Measurements from ENCODE around the gene DEPDC5.

The DEPDC5 gene

DNA sequence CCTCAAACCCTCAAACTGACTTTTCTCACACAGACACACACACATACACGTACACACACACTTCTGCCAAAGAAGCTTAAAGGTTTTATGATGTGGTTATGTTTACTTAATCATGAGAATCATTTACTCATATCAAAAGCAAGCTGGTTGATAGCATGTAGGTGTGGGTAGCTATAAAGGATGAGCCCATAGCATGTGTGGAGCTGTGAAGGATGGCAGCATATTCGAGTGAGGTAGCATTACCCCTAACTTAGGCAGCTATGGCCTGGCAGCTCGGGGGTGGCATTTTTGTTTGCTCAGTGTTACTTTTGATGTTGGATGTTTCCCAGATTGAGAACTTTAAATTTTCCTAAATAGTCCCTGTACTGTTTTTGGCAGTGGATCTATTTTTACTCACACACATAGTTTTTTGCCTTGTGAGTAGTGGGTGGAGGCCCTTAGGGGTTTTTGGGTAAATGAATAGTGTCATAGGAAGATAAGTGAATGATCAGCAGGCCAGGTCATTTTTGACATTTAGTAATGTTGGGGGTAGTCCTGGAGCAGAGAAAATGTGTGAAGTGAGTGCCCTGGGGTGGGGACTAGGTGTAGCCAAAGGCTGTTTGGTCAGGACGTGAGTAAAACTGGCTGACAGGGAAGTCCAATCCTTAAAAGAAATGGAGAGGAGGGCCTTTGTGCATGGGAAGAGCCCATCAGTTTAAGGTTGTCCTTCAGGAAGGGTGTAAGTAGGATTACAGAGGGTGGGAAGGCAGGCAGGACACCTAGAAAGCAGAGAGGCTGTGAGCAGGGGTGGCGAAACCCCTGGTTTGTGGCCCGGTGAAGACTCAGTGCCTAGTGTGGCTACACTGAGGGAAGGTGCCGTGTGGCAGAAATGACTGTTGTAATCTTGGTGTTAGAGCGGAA is 197.6 kb downstream of the DEPDC5 start:
- no peak for DNase-seq (ENCODE audit: extremely low read depth, low read depth)
- TF ChIP-seq, protein P1, sequence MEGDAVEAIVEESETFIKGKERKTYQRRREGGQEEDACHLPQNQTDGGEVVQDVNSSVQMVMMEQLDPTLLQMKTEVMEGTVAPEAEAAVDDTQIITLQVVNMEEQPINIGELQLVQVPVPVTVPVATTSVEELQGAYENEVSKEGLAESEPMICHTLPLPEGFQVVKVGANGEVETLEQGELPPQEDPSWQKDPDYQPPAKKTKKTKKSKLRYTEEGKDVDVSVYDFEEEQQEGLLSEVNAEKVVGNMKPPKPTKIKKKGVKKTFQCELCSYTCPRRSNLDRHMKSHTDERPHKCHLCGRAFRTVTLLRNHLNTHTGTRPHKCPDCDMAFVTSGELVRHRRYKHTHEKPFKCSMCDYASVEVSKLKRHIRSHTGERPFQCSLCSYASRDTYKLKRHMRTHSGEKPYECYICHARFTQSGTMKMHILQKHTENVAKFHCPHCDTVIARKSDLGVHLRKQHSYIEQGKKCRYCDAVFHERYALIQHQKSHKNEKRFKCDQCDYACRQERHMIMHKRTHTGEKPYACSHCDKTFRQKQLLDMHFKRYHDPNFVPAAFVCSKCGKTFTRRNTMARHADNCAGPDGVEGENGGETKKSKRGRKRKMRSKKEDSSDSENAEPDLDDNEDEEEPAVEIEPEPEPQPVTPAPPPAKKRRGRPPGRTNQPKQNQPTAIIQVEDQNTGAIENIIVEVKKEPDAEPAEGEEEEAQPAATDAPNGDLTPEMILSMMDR (IDR thresholded peaks at IDR 0.05; ENCODE audit: low read depth, low read length) = no peak

DNA sequence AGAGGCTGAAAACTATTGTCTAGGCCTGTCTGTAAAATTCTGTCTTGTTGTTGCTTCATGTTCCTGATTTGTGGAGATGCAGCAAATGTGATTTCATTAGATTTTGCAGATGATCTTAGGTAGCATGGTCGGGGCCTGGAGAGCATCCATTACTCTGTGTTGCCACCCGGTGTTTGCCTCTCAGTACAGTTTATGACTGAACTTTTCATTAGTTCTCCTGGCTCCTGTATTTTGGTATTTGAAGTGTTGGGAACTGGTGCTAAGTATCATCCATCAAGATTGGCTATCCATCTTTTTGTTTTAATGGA is 198.2 kb downstream of the DEPDC5 start:
- no peak for DNase-seq (ENCODE audit: extremely low read depth, low read depth)
- TF ChIP-seq, protein P1 (IDR thresholded peaks at IDR 0.05; ENCODE audit: low read depth, low read length) = no peak; the same call in 1 of the 2 replicates

DNA sequence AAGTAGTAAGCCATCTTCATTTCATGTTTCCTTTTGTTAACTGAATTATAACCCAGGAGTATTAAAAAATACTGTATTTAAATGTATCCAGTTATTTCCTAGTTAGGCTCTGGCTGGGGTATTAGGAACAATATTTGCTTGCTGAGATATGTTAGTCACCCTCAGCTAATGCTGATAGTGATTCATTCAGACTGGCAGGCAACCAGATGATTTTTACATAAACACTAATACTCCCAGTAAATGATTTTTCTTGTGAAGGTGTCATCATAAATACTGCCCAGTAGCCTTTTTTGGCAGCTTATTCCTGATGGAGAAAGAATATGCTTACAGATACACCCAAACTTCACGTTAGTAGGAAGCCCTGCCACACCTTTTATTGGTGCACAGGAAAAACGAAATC is 198.7 kb downstream of the DEPDC5 start:
- TF ChIP-seq, protein P1 (IDR thresholded peaks at IDR 0.05; ENCODE audit: low read depth, low read length) = no peak
- DNase-seq (ENCODE audit: extremely low read depth, low read depth) = peak; percentile 39

DNA sequence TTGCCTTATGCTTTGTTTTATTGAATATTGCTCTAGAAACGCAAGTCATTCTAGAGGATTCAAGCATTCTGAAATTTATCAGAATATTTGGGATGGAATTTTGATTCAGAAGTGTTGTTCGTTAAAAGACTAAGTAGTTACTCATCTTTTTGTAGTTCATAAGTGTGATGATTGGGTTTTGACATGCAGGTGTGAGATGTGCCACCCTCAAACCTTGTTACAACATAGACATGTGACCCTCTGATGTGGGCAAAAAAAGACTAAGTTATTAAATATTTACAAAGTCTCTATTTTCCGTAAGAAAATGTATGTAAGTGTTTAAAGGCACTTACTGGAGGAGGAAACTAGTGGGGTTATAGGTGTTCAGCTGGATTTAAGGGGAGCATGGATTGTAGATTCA is 199.4 kb downstream of the DEPDC5 start:
- TF ChIP-seq, protein P1 (IDR thresholded peaks at IDR 0.05; ENCODE audit: low read depth, low read length) = no peak
- DNase-seq (ENCODE audit: extremely low read depth, low read depth) = no peak

DNA sequence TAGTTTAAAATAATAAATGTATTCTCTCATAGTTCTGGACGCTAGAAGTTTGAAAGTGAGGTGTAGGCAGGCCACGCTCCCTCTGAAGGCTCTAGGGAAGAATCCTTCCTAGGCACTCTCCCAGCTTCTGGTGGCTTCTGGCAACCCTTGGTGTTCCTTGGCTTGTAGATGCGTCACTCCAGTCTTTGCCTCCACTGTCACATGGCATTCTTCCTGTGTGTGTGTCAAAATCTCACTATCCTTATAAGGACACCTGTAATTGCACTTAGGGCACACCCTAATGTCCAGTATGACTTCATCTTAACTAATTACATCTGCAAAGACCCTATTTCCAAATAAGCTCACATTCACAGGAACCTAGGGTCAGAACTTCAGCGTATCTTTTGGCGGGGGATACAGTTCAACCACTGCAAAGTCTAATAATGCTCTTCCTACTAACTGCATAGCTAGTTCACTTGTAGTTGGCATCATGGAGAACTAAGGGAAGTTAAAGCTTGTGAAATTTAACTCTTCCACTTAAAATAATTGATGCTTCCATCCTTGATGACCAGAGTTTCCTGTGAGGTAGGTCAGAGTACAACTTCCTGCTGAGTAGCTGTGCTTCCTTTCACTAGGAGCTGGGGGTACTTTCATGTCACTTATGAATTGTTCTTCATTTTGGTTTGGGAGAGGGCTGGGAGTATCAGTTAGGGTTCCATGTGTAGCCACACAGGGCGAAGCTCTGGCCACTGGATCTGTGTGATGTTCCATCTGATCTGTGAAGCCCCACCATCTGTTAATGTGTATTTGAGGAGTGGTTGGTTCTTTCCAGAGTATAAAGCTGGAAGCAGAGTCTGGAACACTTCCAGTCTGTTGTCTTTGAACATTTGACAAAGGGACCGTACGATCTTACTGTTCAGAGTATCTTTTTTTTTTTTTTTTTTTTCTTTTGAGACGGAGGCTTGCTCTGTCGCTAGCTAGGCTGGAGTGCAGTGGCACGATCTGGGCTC is 201.0 kb downstream of the DEPDC5 start:
- no peak for DNase-seq (ENCODE audit: extremely low read depth, low read depth)
- TF ChIP-seq, protein P1 (IDR thresholded peaks at IDR 0.05; ENCODE audit: low read depth, low read length) = no peak

DNA sequence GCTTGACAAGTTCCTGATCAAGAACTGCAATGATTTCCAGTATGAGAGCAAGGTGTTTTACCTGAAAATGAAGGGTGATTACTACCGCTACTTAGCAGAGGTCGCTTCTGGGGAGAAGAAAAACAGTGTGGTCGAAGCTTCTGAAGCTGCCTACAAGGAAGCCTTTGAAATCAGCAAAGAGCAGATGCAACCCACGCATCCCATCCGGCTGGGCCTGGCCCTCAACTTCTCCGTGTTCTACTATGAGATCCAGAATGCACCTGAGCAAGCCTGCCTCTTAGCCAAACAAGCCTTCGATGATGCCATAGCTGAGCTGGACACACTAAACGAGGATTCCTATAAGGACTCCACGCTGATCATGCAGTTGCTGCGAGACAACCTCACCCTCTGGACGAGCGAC is 202.5 kb downstream of the DEPDC5 start:
- TF ChIP-seq, protein P1 (IDR thresholded peaks at IDR 0.05; ENCODE audit: low read depth, low read length) = no peak
- DNase-seq (ENCODE audit: extremely low read depth, low read depth) = no peak
